Smooth muscle cell (in vitro differentiated cells): ENCODE results near the gene DYSF. TPM values are rescaled to one million over a fixed set of nuclear protein-coding genes. Genes with fewer than 3 reads are reported as not detected.

Experiments used
- DNase-seq: peaks from one replicate; lab custom pipeline; 2025; ENCODE audit not compliant: unreplicated experiment; lab: John Stamatoyannopoulos, UW
- H2AFZ ChIP-seq: fragments of 200-600 bp; sonication (generic); 2 replicates; pipeline ENCODE4 v1.6.0; 2016; ENCODE audit warnings: antibody characterized with exemption, low read depth, mild to moderate bottlenecking
- H3F3A ChIP-seq: fragments of 200-600 bp; sonication (generic); 2 replicates; pipeline ENCODE4 v1.6.0; 2017; ENCODE audit warnings: antibody characterized with exemption, low read depth
- H3K27ac ChIP-seq: fragments of 200-600 bp; sonication (generic); 2 replicates; pipeline ENCODE4 v1.5.1; 2016; ENCODE audit warnings: low read depth, mild to moderate bottlenecking
- H3K27me3 ChIP-seq: fragments of 200-600 bp; sonication (generic); 2 replicates; pipeline ENCODE4 v1.6.1; 2016; ENCODE audit warnings: low read depth, mild to moderate bottlenecking
- H3K36me3 ChIP-seq: fragments of 200-600 bp; sonication (generic); 2 replicates; pipeline ENCODE4 v1.5.1; 2016; ENCODE audit warnings: low read depth
- H3K4me1 ChIP-seq: fragments of 200-600 bp; sonication (generic); 2 replicates; pipeline ENCODE4 v1.5.1; 2016; ENCODE audit warnings: low read depth
- H3K4me2 ChIP-seq: fragments of 200-600 bp; sonication (generic); 2 replicates; pipeline ENCODE4 v1.6.0; 2016; ENCODE audit warnings: mild to moderate bottlenecking
- H3K4me3 ChIP-seq: fragments of 200-600 bp; sonication (generic); 2 replicates; pipeline ENCODE4 v1.5.1; 2016; ENCODE audit warnings: mild to moderate bottlenecking
- H3K79me2 ChIP-seq: fragments of 200-600 bp; sonication (generic); 2 replicates; pipeline ENCODE4 v1.6.0; 2016; ENCODE audit warnings: low read depth, mild to moderate bottlenecking
- H3K9ac ChIP-seq: fragments of 200-600 bp; sonication (generic); 2 replicates; pipeline ENCODE4 v1.6.0; 2016; ENCODE audit warnings: low read depth
- H3K9me3 ChIP-seq: fragments of 200-600 bp; sonication (generic); replicated peaks from 2 replicates; pipeline ENCODE4 v1.5.1; 2016; ENCODE audit warnings: low read depth
- H4K20me1 ChIP-seq: fragments of 200-600 bp; sonication (generic); 2 replicates; pipeline ENCODE4 v1.6.0; 2016; ENCODE audit warnings: low read depth
- CTCF ChIP-seq: fragments of 200-600 bp; sonication (generic); IDR thresholded peaks from 2 replicates; pipeline ENCODE4 v1.5.1; 2017; ENCODE audit warnings: borderline replicate concordance, mild to moderate bottlenecking, antibody characterized with exemption; ENCODE audit not compliant: insufficient read depth, poor library complexity, severe bottlenecking
- WGBS: methylation state at CpG from one replicate; pipeline ENCODE4 v1.1.7; 2016; ENCODE audit warnings: low lambda C conversion rate; 5-methylcytosine and 5-hydroxymethylcytosine counted together
- polyA plus RNA-seq: library from polyadenylated mRNA; unstranded; fragments of >200 nt; fragmentation: Nextera tagmentation; extraction: Ambion mirVana; gene quantifications from 2 replicates; pipeline ENCODE4 v1.2.1, GENCODE V29; 2016
- total RNA-seq: library from RNA; depleted of rRNA; stranded (reverse); fragments of >200 nt; gene quantifications from 2 replicates; pipeline ENCODE4 v1.2.3, GENCODE V29; 2014

DYSF gene
- total and polyA plus RNA-seq, 2 experiments from 2014 or later, result 0.64 to 1.6 TPM

- Histone ChIP-seq H3K4me1 (peaks cover 7% of the 10 kb centered on the region), H3K27me3 (peaks cover 49% of the 10 kb centered on the region), H3K27ac (no peak overlapping the region), H3K4me3 (no peak overlapping the region), H4K20me1 (no peaks in the 10 kb centered on the region), H2AFZ (no peak overlapping the region), H3K4me2 (no peak overlapping the region), H3K36me3 (no peaks in the 10 kb centered on the region), H3K9ac (no peak overlapping the region), H3K79me2 (no peaks in the 10 kb centered on the region), H3F3A (no peaks in the 10 kb centered on the region), H3K9me3 (no peaks in the 10 kb centered on the region)
- no peak for DNase-seq
- TF ChIP-seq CTCF, result no peak
- WGBS, result 79% methylated on average over 5 of the region's 5 CpGs
These were observed 9.4 kb downstream of the DYSF start for GRCh38 chr2:71462641-71463341.

GRCh38 chr2:71463342-71463654 lies 9.9 kb downstream of the DYSF start:
- H3K27ac ChIP-seq, result no peak overlapping the region
- no peak overlapping the region for H3K4me2 ChIP-seq
- WGBS, result 85% methylated on average over 7 of the region's 7 CpGs
- no peaks in the 10 kb centered on the region for H3F3A ChIP-seq
- H3K9ac ChIP-seq, result no peak overlapping the region
- no peaks in the 10 kb centered on the region for H3K36me3 ChIP-seq
- H3K4me3 ChIP-seq, result no peak overlapping the region
- H2AFZ ChIP-seq, result no peak overlapping the region
- DNase-seq, result no peak
- no peaks in the 10 kb centered on the region for H3K9me3 ChIP-seq
- TF ChIP-seq CTCF, result no peak
- H3K4me1 ChIP-seq, result peaks cover 7% of the 10 kb centered on the region
- no peaks in the 10 kb centered on the region for H4K20me1 ChIP-seq
- peaks cover 54% of the 10 kb centered on the region for H3K27me3 ChIP-seq
- no peaks in the 10 kb centered on the region for H3K79me2 ChIP-seq

GRCh38 chr2:71464389-71464788 lies 11.0 kb downstream of the DYSF start:
- 90% methylated on average over 6 of the region's 6 CpGs for WGBS
- H4K20me1 ChIP-seq, result no peaks in the 10 kb centered on the region
- no peak overlapping the region for H3K4me3 ChIP-seq
- H3K9me3 ChIP-seq, result no peaks in the 10 kb centered on the region
- no peak overlapping the region for H3K27ac ChIP-seq
- peaks cover 7% of the 10 kb centered on the region for H3K4me1 ChIP-seq
- no peaks in the 10 kb centered on the region for H3K79me2 ChIP-seq
- H2AFZ ChIP-seq, result no peak overlapping the region
- DNase-seq, result no peak
- H3K36me3 ChIP-seq, result no peaks in the 10 kb centered on the region
- H3K27me3 ChIP-seq, result peaks cover 65% of the 10 kb centered on the region
- TF ChIP-seq CTCF, result no peak
- no peak overlapping the region for H3K9ac ChIP-seq
- no peaks in the 10 kb centered on the region for H3F3A ChIP-seq
- H3K4me2 ChIP-seq, result no peak overlapping the region

GRCh38 chr2:71465356-71465755 lies 12.0 kb downstream of the DYSF start:
- 52% methylated on average over 11 of the region's 11 CpGs for WGBS
- Histone ChIP-seq H3K4me3 (no peak overlapping the region), H3F3A (no peaks in the 10 kb centered on the region), H3K9me3 (no peaks in the 10 kb centered on the region), H2AFZ (no peak overlapping the region), H3K27ac (no peak overlapping the region), H3K36me3 (no peaks in the 10 kb centered on the region), H4K20me1 (no peaks in the 10 kb centered on the region), H3K9ac (no peak overlapping the region), H3K4me2 (no peak overlapping the region), H3K4me1 (peaks cover 7% of the 10 kb centered on the region), H3K79me2 (no peaks in the 10 kb centered on the region), H3K27me3 (peaks cover 67% of the 10 kb centered on the region)
- no peak for TF ChIP-seq CTCF
- no peak for DNase-seq
